Upper lobe of left lung (tissue), 4 donors: ENCODE results near the gene PLG.

Experiments used
- EP300 ChIP-seq, 4 donors: sonication (generic); formaldehyde crosslinking; IDR thresholded peaks; one replicate each; pipeline ENCODE4 v1.5.1; 2017; ENCODE audit warnings: antibody characterized with exemption in 4 of 4, control low read depth in 2 of 4
- POLR2A ChIP-seq, 4 donors: fragments of 450-650 bp; IDR thresholded peaks; one replicate each; pipeline ENCODE4 v1.5.1; 2016 to 2017; ENCODE audit warnings: antibody characterized with exemption in 4 of 4, mild to moderate bottlenecking in 2 of 4
- POLR2AphosphoS5 ChIP-seq, 2 donors: sonication (generic); formaldehyde crosslinking; IDR thresholded peaks; one replicate each; pipeline ENCODE4 v1.5.1; 2017; ENCODE audit warnings: antibody characterized with exemption in 2 of 2
- TF ChIP-seq, protein P1 (sequence below), 6 experiments: fragments of 450-650 bp in 4 of 6; fragments of 200-600 bp in 2 of 6; sonication (generic) in 2 of 6; IDR thresholded peaks; one replicate each; pipeline ENCODE4 v1.5.1; 2016 to 2019; ENCODE audit warnings: antibody characterized with exemption in 6 of 6

DNA sequence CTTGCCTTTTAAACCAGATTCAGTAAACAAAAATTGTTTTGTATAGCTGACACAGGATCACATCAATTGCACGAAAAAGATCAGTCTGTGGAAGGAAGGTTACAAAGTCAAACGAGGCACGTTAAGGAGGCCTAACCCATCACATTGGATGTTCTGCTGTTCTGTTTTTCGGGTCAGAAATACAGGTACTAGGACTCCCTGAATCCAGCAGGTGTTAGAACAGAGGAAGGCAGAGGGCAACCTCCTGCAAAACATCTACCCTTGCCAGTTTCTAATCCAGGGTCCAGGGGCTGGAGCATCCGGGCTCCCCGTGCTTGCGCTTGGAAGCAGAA, 64.6 kb downstream of the PLG start:
- TF ChIP-seq POLR2A (IDR thresholded peaks at IDR 0.05), result no peak
- TF ChIP-seq POLR2AphosphoS5 (IDR thresholded peaks at IDR 0.05), result no peak
- TF ChIP-seq, protein P1, sequence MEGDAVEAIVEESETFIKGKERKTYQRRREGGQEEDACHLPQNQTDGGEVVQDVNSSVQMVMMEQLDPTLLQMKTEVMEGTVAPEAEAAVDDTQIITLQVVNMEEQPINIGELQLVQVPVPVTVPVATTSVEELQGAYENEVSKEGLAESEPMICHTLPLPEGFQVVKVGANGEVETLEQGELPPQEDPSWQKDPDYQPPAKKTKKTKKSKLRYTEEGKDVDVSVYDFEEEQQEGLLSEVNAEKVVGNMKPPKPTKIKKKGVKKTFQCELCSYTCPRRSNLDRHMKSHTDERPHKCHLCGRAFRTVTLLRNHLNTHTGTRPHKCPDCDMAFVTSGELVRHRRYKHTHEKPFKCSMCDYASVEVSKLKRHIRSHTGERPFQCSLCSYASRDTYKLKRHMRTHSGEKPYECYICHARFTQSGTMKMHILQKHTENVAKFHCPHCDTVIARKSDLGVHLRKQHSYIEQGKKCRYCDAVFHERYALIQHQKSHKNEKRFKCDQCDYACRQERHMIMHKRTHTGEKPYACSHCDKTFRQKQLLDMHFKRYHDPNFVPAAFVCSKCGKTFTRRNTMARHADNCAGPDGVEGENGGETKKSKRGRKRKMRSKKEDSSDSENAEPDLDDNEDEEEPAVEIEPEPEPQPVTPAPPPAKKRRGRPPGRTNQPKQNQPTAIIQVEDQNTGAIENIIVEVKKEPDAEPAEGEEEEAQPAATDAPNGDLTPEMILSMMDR (IDR thresholded peaks at IDR 0.05), result no peak
- TF ChIP-seq EP300 (IDR thresholded peaks at IDR 0.05), result no peak
